Activated CD8-positive, alpha-beta memory T cell treated with anti-CD3 and anti-CD28 coated beads, Interleukin-2, amount 10 ng/mL, durations not matched to agents 7 days and 5 days (primary cell): Measurements from ENCODE around the gene CCHCR1. TPM values are rescaled to one million over a fixed set of nuclear protein-coding genes. Genes with fewer than 3 reads are reported as not detected.
"Not testable (repeated sequence)": the region's sequence is repeated elsewhere in the genome, so short reads cannot be mapped to it uniquely, and the experiment has no call there.

Experiments used
- ATAC-seq: fragments of 150-1000 bp; cut with Tn5 transposase; one replicate; pipeline ENCODE4 v1.10.0; 2021; ENCODE audit warnings: moderate library complexity
- CTCF ChIA-PET: fragments of 350-600 bp; sonication (Branson Sonifier 250); formaldehyde crosslinking; loops from one replicate; lab custom pipeline; 2021; ENCODE audit warnings: antibody characterized with exemption; lab: Charles Lee
- DNase-seq: peaks from one replicate; pipeline ENCODE4 v3.0.0-alpha.2; 2020
- H3K27ac Mint-ChIP-seq: one replicate; pipeline ENCODE4 v1.8.0; 2021; ENCODE audit warnings: mild to moderate bottlenecking, mixed read lengths
- H3K27me3 Mint-ChIP-seq: one replicate; pipeline ENCODE4 v1.8.0; 2021; ENCODE audit warnings: mixed read lengths
- H3K36me3 Mint-ChIP-seq: one replicate; pipeline ENCODE4 v1.8.0; 2021; ENCODE audit warnings: mild to moderate bottlenecking, mixed read lengths
- H3K4me1 Mint-ChIP-seq: one replicate; pipeline ENCODE4 v1.8.0; 2021; ENCODE audit warnings: mixed read lengths
- H3K4me3 Mint-ChIP-seq: one replicate; pipeline ENCODE4 v1.8.0; 2021; ENCODE audit warnings: mild to moderate bottlenecking, moderate library complexity, mixed read lengths
- H3K9me3 Mint-ChIP-seq: one replicate; pipeline ENCODE4 v1.8.0; 2022; ENCODE audit warnings: low read depth, mixed read lengths
- total RNA-seq, 2 experiments: library from RNA; stranded (reverse); gene quantifications; one replicate each; pipeline ENCODE4 v1.2.3, GENCODE V29; 2021

CCHCR1 gene
- total RNA-seq, 2 experiments from 2014 or later = 48.3 to 57.9 TPM

GRCh38 chr6:31178143-31179041 is 20.8 kb upstream of the CCHCR1 start:
- CTCF ChIA-PET = interaction anchor here (1.0 kb wide), 1 partner anchor 41 kb away, joined by 4 read pairs; no protein-coding TSS in a partner anchor
- Mint-ChIP-seq H3K4me3 (no peak overlapping the region), H3K36me3 (no peaks in the 10 kb centered on the region), H3K9me3 (no peaks in the 10 kb centered on the region), H3K4me1 (peaks cover 28% of the 10 kb centered on the region), H3K27ac (peak overlapping the region; percentile 2), H3K27me3 (no peaks in the 10 kb centered on the region)
- DNase-seq = no peak
- ATAC-seq = peak; percentile 38

DNA sequence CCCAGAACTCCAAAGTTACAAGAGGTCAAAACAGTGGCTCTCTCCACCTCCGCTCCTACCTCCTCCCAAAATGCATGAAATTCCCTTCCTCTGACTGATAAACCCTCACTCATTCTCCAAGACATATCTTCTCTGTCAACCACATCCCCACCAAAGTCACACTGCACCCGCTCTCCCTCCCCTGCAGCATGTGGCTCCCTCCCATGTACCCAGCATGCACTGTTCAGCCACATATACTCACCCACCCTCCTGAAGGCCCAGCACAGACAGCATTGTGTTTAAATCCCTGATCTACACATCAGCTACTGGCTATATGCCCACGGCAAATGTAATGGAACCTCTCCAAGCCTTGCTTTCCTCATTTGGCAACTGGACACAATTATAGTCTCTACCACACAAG is 18.4 kb upstream of the CCHCR1 start:
- ATAC-seq = no peak
- CTCF ChIA-PET = interaction anchor here (1.1 kb wide), 1 partner anchor 17 kb away, joined by 5 read pairs; no protein-coding TSS in a partner anchor
- Mint-ChIP-seq H3K9me3 (no peaks in the 10 kb centered on the region), H3K27me3 (no peaks in the 10 kb centered on the region), H3K4me1 (peaks cover 28% of the 10 kb centered on the region), H3K4me3 (no peak overlapping the region), H3K36me3 (no peaks in the 10 kb centered on the region), H3K27ac (no peak overlapping the region)
- no peak for DNase-seq

DNA sequence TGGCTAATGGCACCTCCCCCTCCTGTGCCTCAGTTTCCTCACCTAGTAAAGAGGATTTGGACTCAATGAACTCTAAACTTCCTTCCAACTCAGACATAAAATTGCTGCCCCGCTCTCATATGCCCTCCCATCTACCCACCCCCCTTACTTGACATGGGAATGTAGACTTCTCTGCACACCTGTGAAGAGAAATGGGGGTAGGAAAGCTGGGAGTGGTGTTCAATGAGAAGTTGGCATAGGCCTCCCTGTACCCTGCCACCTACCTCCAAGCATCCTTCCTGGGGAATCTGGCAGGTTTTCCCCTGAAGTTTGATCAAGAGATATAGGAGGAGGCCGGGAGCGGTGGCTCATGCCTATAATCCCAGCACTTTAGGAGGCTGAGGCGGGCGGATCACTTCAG is 16.8 kb upstream of the CCHCR1 start:
- DNase-seq = no peak
- no peak for ATAC-seq
- H3K4me1 Mint-ChIP-seq = peaks cover 24% of the 10 kb centered on the region
- no peak overlapping the region for H3K27ac Mint-ChIP-seq
- H3K27me3 Mint-ChIP-seq = no peaks in the 10 kb centered on the region
- H3K36me3 Mint-ChIP-seq = no peaks in the 10 kb centered on the region
- H3K9me3 Mint-ChIP-seq = no peaks in the 10 kb centered on the region
- no peak overlapping the region for H3K4me3 Mint-ChIP-seq
- CTCF ChIA-PET = no interaction called here

DNA sequence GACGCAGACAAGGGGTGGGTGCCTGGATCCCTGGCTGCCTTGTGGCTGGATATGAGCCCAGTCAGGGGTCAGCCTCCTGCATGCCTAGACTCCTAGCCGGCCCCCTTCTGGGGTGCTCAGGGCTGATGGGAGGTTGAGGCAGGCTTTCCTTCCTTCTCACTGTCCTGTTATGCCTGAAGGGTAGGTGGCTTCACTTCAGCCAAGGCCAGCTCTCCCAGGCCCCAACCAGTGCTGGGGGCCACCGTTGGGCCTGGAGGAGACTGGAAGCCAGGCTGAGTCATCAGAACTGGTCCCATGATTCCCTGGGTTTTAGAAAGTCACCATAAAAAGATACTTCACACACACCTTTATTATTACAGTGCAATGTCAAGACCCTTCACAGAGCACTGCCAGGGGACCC is 15.8 kb upstream of the CCHCR1 start:
- peaks cover 14% of the 10 kb centered on the region for H3K4me1 Mint-ChIP-seq
- ATAC-seq (no peak), DNase-seq (no peak)
- H3K27me3 Mint-ChIP-seq = no peaks in the 10 kb centered on the region
- H3K9me3 Mint-ChIP-seq = no peaks in the 10 kb centered on the region
- H3K4me3 Mint-ChIP-seq = no peak overlapping the region
- H3K36me3 Mint-ChIP-seq = no peaks in the 10 kb centered on the region
- CTCF ChIA-PET = no interaction called here
- no peak overlapping the region for H3K27ac Mint-ChIP-seq

DNA sequence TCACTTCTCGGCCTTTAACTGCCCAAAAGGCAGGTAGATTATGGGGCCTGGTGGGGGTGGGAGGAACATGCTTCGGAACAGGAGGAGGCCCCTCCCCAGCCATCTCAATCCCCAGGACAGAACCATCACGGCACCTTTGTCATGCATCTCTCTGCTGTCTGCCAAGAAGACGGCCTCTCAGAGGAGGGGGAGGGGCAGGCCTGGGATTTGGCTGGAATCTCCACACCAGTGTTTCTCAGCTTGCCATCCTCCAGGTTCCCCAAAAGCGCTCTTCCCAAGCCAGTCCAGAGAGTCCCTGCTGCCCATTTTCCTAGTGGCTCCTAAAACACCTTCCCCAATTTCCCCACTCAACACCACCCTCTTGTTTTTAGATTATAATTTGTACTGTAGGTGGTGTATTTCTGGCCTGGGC is 15.4 kb upstream of the CCHCR1 start:
- DNase-seq (no peak), ATAC-seq (no peak)
- no peak overlapping the region for H3K27ac Mint-ChIP-seq
- CTCF ChIA-PET = no interaction called here
- no peak overlapping the region for H3K4me3 Mint-ChIP-seq
- peaks cover 10% of the 10 kb centered on the region for H3K4me1 Mint-ChIP-seq
- no peaks in the 10 kb centered on the region for H3K36me3 Mint-ChIP-seq
- H3K27me3 Mint-ChIP-seq = no peaks in the 10 kb centered on the region
- H3K9me3 Mint-ChIP-seq = no peaks in the 10 kb centered on the region

- ATAC-seq (no peak), DNase-seq (no peak)
- Mint-ChIP-seq H3K9me3 (no peaks in the 10 kb centered on the region), H3K27me3 (no peaks in the 10 kb centered on the region), H3K4me3 (no peak overlapping the region), H3K4me1 (peaks cover 6% of the 10 kb centered on the region), H3K36me3 (no peaks in the 10 kb centered on the region), H3K27ac (no peak overlapping the region)
- CTCF ChIA-PET = interaction anchor here (1.2 kb wide), 1 partner anchor 40 kb away, joined by 3 read pairs; no protein-coding TSS in a partner anchor
Observed at GRCh38 chr6:31171931-31172905, 14.6 kb upstream of the CCHCR1 start.

GRCh38 chr6:31170987-31171671 is 13.5 kb upstream of the CCHCR1 start:
- CTCF ChIA-PET = interaction anchor here (1.2 kb wide), 1 partner anchor 39 kb away, joined by 3 read pairs; no protein-coding TSS in a partner anchor
- no peak for DNase-seq
- no peak overlapping the region for H3K27ac Mint-ChIP-seq
- H3K4me1 Mint-ChIP-seq = peaks cover 5% of the 10 kb centered on the region
- H3K27me3 Mint-ChIP-seq = no peaks in the 10 kb centered on the region
- no peaks in the 10 kb centered on the region for H3K9me3 Mint-ChIP-seq
- H3K36me3 Mint-ChIP-seq = peaks cover 2% of the 10 kb centered on the region
- ATAC-seq = no peak
- no peak overlapping the region for H3K4me3 Mint-ChIP-seq

DNA sequence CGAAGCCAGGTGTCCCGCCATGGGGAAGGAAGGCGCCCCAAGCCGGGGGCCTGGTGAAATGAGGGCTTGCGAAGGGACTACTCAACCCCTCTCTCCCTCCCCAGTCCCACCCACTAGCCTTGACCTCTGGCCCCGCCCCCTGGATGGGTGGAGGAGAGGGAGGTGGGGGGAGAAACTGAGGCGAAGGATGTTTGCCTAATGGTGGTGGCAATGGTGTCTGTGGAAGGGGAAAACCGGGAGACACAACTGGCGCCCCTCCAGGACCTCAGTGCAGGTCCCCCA is 12.9 kb upstream of the CCHCR1 start, which contains the start of gene POU5F1:
Gene POU5F1 (minus strand): TSS at position 83 of the 282 bp plus-strand sequence. CDS start 62 bp downstream, at position 21.
- H3K4me3 Mint-ChIP-seq = no peak within 1 kb of the TSS

DNA sequence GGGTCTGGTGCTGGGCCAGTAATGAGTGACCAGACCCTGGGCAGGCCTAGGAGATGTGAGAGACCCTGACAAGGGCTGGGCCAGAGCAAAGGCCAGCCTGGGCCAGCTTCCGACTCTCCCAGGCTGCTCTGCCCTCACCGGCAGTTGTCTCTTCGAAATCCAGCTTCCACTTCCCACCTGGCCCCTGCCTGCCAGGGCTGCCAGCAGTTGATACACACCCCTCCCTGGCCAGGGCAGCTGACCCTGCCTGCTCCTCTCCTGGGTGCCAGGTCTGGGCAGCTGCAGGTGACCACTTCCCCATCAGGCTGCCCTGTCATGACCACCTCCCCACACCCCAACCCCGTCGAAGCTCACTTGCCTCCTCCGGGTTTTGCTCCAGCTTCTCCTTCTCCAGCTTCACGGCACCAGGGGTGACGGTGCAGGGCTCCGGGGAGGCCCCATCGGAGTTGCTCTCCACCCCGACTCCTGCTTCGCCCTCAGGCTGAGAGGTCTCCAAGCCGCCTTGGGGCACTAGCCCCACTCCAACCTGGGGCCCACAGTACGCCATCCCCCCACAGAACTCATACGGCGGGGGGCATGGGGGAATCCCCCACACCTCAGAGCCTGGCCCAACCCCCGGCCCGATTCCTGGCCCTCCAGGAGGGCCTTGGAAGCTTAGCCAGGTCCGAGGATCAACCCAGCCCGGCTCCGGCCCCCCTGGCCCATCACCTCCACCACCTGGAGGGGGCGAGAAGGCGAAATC is 12.4 kb upstream of the CCHCR1 start:
- CTCF ChIA-PET = interaction anchor here (1.1 to 1.9 kb wide), 3 partner anchors 12 to 42 kb away, joined by 3 to 7 read pairs (median 3); partner anchors contain the start of gene TCF19
- DNase-seq, H3K4me1 Mint-ChIP-seq, H3K36me3 Mint-ChIP-seq, H3K27me3 Mint-ChIP-seq, H3K27ac Mint-ChIP-seq, H3K4me3 Mint-ChIP-seq, ATAC-seq, H3K9me3 Mint-ChIP-seq: not testable (repeated sequence)

More for the DNA sequence above, 12.9 kb upstream of the CCHCR1 start, which contains the start of gene POU5F1:
- ATAC-seq = no peak
- DNase-seq = no peak
- Mint-ChIP-seq H3K27ac (no peak within 1 kb of the TSS), H3K36me3 (peaks cover 2% of the 10 kb centered on the region), H3K9me3 (no peaks in the 10 kb centered on the region), H3K27me3 (no peaks in the 10 kb centered on the region), H3K4me1 (no peaks in the 10 kb centered on the region)
- CTCF ChIA-PET = no interaction called here

DNA sequence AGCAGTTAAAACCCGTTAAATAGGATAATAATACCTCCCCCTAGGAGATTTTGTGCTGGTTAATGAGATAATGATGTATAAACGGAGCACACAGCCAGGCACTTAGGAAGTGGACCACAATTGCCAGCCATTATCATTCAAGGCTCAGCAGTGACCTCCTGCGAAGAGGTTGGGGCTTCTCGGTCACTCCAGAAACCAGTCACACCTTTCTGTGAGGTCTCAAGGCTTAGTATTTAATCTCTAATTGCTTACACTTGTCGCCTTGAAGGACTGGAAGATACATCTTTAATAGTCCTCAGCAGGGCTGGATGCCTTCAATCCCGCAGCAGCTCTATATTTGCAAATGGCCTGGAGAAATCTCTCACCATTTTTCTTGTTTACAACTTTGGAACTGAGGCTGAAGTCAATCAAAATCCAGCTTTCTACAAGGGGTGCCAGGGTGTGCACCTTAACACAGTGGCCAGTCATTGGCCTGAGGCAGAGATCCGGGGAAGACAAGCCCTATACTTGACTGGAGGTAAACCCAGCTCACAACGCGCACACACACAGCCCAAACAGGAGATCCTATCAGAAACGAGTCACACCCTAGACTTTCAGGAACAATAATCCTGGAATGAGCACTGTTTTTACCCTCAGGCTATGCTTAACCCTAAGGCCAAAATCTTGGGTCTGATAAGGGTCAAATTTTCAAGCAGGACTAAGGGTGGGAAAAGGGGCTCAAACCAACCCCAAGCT is 11.7 kb upstream of the CCHCR1 start:
- Mint-ChIP-seq H3K4me1 (no peaks in the 10 kb centered on the region), H3K4me3 (no peak overlapping the region), H3K9me3 (no peaks in the 10 kb centered on the region), H3K27me3 (no peaks in the 10 kb centered on the region), H3K36me3 (peaks cover 2% of the 10 kb centered on the region), H3K27ac (no peak overlapping the region)
- CTCF ChIA-PET = interaction anchor here (1.1 to 1.9 kb wide), 3 partner anchors 11 to 42 kb away, joined by 3 to 7 read pairs (median 3); partner anchors contain the start of gene TCF19
- ATAC-seq (no peak), DNase-seq (no peak)

- no peak for DNase-seq
- H3K27ac Mint-ChIP-seq = no peak overlapping the region
- CTCF ChIA-PET = interaction anchor here (0.6 to 1.9 kb wide), 2 partner anchors 10 to 100 kb away, joined by 3 to 7 read pairs; partner anchors contain the start of gene TCF19
- H3K4me1 Mint-ChIP-seq = no peaks in the 10 kb centered on the region
- peaks cover 3% of the 10 kb centered on the region for H3K36me3 Mint-ChIP-seq
- H3K9me3 Mint-ChIP-seq = no peaks in the 10 kb centered on the region
- H3K4me3 Mint-ChIP-seq = no peak overlapping the region
- ATAC-seq = no peak
- no peaks in the 10 kb centered on the region for H3K27me3 Mint-ChIP-seq
Observed at GRCh38 chr6:31168606-31169005, 11.0 kb upstream of the CCHCR1 start.

- no peak for ATAC-seq
- no peak overlapping the region for H3K4me3 Mint-ChIP-seq
- CTCF ChIA-PET = no interaction called here
- no peaks in the 10 kb centered on the region for H3K27me3 Mint-ChIP-seq
- DNase-seq = no peak
- H3K4me1 Mint-ChIP-seq = peaks cover 20% of the 10 kb centered on the region
- H3K27ac Mint-ChIP-seq = no peak overlapping the region
- peaks cover 24% of the 10 kb centered on the region for H3K36me3 Mint-ChIP-seq
- H3K9me3 Mint-ChIP-seq = no peaks in the 10 kb centered on the region
Observed at GRCh38 chr6:31165986-31166385, 8.4 kb upstream of the CCHCR1 start.
